Erythroblast (primary cell): ENCODE results near the gene LRRIQ3.
A peak's percentile ranks its signal among the peaks of the same experiment; 100 is the strongest.

Source experiments
- DNase-seq, 2 experiments: peaks; one replicate each; lab custom pipeline; 2025; lab: John Stamatoyannopoulos, UW
- GATA1 ChIP-seq: IDR thresholded peaks from 2 replicates; pipeline ENCODE4 v1.6.1; 2011; ENCODE audit warnings: low read depth, mild to moderate bottlenecking, control low read depth, low read length, moderate library complexity
- POLR2A ChIP-seq: IDR thresholded peaks from 2 replicates; pipeline ENCODE4 v1.6.1; 2011; ENCODE audit warnings: mild to moderate bottlenecking, low read length

The LRRIQ3 gene, protein sequence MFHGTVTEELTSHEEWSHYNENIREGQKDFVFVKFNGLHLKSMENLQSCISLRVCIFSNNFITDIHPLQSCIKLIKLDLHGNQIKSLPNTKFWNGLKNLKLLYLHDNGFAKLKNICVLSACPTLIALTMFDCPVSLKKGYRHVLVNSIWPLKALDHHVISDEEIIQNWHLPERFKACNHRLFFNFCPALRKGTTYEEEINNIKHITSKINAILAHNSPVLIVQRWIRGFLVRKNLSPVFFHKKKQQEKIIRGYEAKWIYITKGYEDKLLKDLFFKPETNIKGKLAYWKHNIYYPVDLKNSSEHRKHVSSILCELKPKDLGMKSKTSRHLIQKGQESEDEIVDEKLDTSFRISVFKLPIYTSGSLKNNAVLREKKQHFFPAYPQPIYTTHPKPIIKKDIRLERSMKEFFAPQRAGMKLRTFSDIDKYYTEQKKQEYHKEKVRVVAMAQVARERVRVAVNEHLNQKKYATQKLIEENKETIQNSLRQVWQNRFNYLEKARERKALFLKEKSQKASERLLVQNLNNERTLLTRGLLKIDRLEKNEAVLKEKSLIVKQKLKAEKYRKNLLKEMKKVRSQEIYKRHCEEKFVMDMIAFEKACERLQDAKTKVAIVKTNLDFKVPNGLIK

DNA sequence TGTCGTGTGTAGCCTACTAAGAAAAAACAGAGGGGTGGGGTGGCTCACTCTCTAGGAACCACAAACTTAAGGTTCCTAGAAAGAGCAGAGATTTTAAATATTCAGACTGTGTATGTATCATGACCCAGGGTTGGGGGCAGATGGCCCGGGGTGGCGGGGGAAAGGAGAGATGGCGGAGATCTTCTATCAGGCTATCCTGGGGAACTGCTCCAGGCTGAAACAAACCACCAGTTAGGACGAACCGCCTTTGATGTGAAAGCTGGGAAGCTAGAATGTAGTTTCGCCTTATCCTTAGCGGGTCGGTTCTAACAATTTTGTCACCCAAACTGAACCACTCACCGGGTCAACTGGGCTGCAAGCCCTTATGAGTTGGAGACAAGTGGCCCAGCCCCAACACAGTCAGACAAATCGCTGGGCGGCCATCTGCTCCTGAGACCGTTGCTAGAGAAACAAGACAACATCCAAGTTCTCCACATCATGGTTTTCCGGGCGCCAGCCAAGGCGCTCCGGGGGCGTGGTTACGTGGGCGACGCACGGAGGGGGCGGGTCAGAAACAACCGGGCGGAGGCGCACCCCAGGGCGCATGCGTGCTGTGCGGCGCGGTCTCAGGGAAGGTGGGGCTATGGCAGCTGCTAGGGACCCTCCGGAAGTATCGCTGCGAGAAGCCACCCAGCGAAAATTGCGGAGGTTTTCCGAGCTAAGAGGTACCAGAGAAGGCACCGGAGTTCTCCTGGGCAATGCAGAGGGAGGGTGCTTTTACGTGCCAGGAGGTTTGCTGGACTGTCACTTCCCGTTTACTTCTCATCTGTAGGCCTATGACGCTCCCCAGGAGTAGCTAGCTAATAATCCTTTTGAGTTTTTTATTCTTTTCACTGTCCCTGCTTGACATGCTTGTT, at the start of gene LRRIQ3, which contains the start of gene FPGT:
Gene LRRIQ3 (minus strand): TSS at position 520 of the 896 bp plus-strand sequence. CDS start 14,492 bp downstream, outside the sequence.
Gene FPGT (plus strand): TSS at position 586 of the 896 bp plus-strand sequence. CDS start 37 bp downstream, at position 623.
- no peak for TF ChIP-seq GATA1
- peak; percentile 92 for TF ChIP-seq POLR2A
- peak; percentile 95 to 97 for DNase-seq

DNA sequence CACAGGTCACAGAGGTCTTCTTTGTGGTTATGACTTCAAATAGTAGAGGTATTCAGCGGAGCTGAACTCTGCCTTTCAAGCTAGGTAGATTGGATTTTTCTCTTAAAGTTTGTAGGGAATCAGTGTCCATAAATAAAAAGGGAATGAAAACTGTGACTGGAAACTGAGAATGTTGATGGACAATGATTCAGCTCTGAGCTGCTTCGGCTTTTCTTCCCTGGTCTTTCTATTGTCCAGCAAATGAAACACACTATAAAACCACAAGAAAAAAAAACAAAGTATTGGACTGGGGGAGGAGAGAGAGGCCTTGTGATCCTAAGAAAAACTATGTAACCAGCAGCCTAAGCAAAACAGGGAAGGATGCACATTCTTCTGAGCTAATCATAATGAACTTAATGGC, 48.3 kb upstream of the LRRIQ3 start:
- no peak for TF ChIP-seq POLR2A
- no peak for TF ChIP-seq GATA1
- DNase-seq: no peak

DNA sequence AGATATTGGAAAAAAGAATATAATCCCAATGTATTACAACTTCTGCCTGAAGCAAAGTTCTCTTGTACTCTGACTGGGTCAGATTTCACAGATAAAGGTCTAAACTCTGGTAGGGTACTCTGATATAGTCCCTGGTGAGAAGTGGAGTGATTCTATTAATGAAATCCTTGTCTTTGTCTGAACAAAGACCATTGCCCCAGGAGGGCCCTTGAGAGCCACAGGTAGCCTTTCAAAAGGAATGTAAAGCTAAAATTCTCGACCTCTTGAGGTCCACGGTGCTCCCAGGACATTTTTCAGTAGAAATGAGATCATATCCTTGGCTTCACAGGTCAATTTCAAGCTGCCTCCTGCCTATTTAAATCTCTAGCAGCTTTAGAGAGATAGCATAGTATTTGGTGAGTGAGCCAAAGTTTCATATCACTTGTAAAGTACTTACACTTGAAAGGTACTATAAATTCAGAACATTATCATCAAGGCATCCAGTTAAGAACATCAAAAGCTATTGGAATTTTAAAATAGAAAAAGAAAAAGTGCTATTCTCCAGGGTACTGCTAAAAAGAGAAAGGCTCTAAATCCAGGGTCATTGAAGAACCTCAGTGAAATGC, 47.3 kb upstream of the LRRIQ3 start:
- no peak for DNase-seq
- no peak for TF ChIP-seq GATA1
- no peak for TF ChIP-seq POLR2A

DNA sequence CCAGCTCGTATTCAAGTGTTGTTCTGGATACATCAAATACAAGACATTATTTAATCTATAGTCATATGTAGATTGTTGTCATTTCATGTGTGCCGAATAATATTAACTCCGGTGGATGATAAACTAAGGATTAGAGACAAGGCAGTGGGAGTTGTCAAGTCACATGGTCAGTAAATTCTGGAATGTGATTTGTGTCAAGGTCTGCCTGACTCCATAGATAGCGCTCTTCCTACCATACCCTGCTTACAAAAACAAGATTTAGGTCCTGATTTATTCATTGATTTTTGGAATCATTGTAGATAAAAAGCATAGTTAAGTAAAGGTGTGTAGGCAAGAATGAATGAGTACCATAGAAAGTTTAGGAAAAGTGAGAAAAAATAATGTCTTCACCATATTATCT, 39.8 kb upstream of the LRRIQ3 start:
- no peak for DNase-seq
- TF ChIP-seq GATA1 (no peak), POLR2A (no peak)

DNA sequence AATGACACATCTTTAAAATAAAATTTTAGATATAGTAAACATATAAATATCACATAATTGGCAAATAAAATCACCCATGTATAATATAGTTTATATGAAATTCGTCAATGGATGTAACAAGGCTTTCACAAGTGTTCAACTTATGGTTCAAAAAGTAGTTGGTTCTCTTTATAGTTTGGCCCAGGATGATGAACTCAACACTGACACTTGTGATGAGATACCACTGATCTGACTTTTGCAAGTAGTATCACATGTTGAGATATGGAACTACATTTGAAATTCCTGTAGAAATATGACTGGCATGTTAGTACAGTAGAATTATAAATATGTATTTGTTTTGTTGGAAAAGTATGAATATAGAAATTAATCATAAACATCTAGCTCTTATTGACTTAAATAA, 39.1 kb upstream of the LRRIQ3 start:
- DNase-seq: no peak
- TF ChIP-seq POLR2A: no peak
- TF ChIP-seq GATA1: no peak

DNA sequence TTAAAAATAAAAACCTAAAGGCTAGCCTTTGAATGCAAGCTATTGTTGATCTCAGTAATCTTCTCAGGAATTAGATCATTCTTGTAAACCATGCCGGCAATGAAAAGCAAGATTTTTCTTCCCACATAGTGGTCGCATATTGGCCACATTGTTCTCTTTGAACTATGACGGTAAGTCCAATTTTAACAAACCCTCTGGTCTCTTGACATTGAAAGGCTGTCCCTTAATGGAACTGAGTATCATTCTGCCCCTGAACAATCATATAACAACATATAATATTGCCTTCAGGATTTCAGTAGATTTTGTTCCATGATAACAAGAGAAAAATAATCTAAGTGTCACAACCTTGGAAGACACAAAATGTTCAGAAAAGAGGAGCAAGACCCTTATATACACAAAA, 38.5 kb upstream of the LRRIQ3 start:
- no peak for DNase-seq
- TF ChIP-seq GATA1 (no peak), POLR2A (no peak)

DNA sequence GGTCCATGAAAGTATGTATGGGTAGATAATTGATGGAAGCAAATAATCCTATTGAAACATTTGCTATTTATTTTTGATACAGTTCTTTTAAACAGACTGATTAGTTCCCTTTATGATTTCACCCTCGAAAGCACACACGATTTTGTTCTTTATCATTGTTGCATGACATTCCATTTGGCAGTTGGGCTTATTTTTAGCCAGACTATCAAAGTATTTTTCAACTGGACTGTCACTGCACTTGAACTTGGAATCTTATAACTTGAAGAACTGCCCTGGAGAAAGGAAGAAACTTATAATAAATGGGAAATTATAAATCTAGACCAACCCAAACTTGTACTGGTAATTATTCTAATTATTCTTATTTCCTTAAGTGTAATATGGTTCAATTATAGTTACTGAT, 37.2 kb upstream of the LRRIQ3 start, which contains the start of gene TNNI3K:
Gene TNNI3K (plus strand): TSS at position 235 of the 400 bp plus-strand sequence. CDS start 65 bp downstream, at position 300.
- DNase-seq: no peak
- TF ChIP-seq POLR2A (no peak), GATA1 (no peak)

DNA sequence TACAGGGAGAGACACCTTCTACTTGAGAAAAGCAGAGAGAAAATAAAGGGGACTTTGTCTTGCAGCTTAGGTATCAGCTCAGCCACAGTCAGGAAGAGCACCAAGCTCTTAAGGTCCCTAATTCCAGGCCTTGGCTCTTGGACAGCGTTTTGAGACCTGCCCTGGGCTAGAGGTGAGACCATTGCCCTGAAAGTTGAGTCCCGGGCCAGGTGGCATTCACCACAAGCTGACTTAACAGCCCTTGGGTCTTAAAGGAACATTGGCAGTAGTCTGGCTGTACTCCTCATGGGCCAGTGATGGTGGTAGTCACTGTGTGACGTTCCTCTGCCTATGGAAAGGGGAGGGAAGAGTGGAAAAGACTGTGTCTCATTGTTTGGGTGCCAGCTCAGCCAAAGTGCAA, 25.5 kb upstream of the LRRIQ3 start:
- TF ChIP-seq GATA1 (no peak), POLR2A (no peak)
- no peak for DNase-seq

DNA sequence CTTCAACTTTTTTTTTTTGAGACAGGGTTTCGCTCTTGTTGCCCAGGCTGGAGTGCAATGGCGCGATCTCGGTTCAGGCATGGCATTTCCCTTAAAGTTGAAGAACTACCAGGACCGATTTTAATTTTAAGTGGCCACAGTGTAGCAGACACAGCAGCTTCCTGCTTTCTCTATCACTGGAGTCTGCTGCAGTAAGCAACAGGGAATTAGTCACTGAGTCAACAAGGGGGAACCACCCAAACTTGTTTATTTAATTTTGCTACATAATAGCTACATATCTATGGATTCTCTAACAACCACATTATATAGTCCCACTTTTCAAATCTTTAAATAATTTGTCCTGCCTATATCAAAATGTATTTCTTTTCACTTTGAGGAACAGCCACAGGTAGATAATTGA, 24.7 kb upstream of the LRRIQ3 start:
- TF ChIP-seq GATA1 (no peak), POLR2A (no peak)
- no peak for DNase-seq

DNA sequence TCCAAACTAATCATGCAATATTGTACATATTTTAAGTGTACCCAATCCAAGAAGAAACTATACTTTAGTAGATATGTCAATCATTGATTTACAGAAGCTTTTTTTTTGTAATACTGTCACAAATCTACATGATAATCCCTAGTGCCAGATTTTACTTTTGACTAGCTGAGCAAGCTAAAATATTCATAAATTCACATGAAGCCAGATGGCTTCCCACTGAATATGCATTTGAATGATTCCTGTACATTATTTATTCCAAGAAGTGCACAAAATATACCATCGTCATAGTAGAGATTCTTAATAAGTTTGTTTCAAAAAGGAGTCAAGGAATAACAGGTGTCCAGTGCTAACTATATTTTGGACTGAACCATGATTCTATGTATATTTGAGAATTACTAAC, 17.3 kb upstream of the LRRIQ3 start:
- DNase-seq: no peak

DNA sequence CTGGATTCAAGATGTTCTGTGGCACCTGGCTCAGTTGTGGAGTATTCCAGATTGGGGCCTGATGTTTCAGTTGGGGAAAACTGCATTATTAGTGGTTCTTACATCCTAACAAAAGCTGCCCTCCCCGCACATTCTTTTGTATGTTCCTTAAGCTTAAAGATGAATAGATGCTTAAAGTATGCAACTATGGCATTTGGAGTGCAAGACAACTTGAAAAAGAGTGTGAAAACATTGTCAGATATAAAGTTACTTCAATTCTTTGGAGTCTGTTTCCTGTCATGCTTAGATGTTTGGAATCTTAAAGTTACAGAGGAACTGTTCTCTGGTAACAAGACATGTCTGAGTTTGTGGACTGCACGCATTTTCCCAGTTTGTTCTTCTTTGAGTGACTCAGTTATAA, 7.3 kb upstream of the LRRIQ3 start:
- TF ChIP-seq GATA1 (no peak), POLR2A (no peak)
- DNase-seq: no peak

More for the DNA sequence above, 17.3 kb upstream of the LRRIQ3 start:
- no peak for TF ChIP-seq POLR2A

DNA sequence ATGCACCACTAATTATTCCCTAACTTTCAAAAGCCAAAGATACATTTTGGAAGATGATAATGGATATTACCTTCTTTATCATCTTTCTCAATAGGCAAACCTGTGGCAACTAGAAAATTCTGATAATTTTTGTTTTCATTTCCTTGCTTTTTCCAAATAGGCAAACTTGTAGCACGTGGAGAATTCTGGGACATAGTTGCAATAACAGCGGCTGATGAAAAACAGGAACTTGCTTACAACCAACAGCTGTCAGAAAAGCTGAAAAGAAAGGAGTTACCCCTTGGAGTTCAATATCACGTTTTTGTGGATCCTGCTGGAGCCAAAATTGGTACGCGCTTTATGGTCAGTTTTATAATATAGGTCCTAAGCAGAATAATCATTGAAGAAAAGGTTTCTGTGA, 1.5 kb upstream of the LRRIQ3 start:
- peak in 1 of 2 experiments; percentile 7 for DNase-seq
- no peak for TF ChIP-seq POLR2A
- TF ChIP-seq GATA1: no peak

DNA sequence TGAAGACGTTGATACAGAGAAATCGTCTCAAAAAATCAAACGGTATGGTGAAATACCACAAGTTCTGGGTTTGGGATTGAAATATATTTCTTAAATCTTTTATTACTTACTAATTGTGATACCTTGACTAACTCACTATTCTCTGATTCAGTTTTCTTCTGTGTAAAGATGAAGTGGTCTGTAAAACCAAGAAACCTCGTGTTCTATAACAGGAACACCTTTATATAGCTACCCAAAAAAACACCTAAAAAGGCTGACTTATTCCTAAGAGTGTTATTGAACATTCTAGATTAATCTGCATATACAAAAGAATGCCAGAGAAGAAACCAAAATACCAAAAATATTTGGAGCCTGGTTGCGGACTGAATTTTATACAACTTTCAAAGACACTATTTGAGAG, 721 bp downstream of the LRRIQ3 start:
- DNase-seq: no peak
- TF ChIP-seq POLR2A (no peak), GATA1 (no peak)
